ENCODE results near the gene SEPTIN3. TPM values are rescaled to one million over a fixed set of nuclear protein-coding genes. Genes with fewer than 3 reads are reported as not detected.

The SEPTIN3 gene
- total RNA-seq, 4 donors from 2014 or later = 0.76 to 1.2 (median 0.96) TPM

DNA sequence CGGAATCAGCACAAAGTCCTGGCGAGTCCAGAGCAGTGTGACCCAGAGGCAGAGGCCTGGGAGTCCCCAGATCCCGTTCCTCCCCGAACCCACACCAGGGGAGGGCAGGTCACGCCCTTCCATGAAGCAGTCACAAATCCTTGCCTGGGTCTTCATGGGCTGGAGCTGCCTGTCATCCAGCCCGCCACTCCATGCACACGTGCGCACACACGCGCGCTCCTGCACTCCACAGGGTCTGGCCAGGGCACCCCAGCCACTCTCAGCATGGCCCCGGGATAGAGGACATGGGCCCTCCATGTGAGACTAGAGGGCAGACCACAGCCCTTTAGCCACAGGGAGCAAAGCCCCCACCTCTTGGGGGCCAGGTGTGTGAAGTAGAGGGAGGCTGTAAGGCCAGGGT is 36.9 kb upstream of the SEPTIN3 start:
- no peak overlapping the region for H3K4me3 ChIP-seq (ENCODE audit: low read depth, poor library complexity, severe bottlenecking)
- no peak for TF ChIP-seq CTCF (IDR thresholded peaks at IDR 0.05)
- TF ChIP-seq POLR2A (IDR thresholded peaks at IDR 0.05) = no peak
- intact Hi-C loops (cut with DNase I; ENCODE audit: low total_unique reads) = no loop called here
- DNase-seq (ENCODE audit: low spot score in 2 of 2) = no peak
- 94 to 99% methylated on average over 12 of the region's 12 CpGs for WGBS, 2 donors

DNA sequence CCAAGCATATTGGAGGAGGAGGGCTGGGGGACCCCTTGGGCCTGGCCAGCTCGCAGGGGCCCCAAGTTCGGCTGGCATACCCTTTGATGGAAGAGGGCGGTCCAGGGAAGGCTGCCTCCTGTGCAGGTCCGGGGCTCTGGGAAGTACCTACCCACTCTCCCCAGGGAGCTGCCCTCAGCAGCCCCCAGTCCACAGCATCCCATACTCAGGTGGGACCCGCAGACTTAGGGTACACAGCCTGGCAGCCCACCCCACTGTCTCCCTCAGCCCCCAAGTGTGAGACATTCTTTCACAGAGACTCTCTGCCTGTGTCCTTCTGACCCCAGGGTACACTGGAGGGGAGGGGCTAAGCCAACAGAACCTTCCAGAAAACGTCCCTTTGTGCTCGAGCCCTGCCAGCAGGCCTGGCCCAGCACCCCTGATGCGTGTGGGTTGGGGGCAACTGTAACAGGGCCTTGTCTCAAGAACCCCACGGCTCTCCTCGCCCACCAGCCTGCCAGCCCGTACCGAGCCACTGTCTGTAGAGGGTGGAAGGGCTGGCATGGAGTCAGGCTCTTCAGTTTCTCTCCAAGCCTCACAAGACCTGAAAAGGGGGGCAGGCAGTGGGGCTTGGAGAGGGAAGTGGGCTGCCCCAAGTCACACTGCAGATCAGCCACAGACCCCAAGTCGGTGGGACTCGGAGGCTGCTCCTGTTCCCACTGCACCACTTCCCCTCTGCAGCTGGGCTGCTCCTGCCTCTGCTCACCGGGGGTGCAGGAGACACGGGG is 35.6 kb upstream of the SEPTIN3 start:
- TF ChIP-seq POLR2A (IDR thresholded peaks at IDR 0.05) = no peak
- TF ChIP-seq CTCF (IDR thresholded peaks at IDR 0.05) = no peak
- DNase-seq (ENCODE audit: low spot score in 2 of 2) = no peak
- intact Hi-C loops (cut with DNase I; ENCODE audit: low total_unique reads) = no loop called here
- 85 to 88% methylated on average over 13 to 15 of the region's 16 CpGs for WGBS, 2 donors
- H3K4me3 ChIP-seq (ENCODE audit: low read depth, poor library complexity, severe bottlenecking) = no peak overlapping the region

DNA sequence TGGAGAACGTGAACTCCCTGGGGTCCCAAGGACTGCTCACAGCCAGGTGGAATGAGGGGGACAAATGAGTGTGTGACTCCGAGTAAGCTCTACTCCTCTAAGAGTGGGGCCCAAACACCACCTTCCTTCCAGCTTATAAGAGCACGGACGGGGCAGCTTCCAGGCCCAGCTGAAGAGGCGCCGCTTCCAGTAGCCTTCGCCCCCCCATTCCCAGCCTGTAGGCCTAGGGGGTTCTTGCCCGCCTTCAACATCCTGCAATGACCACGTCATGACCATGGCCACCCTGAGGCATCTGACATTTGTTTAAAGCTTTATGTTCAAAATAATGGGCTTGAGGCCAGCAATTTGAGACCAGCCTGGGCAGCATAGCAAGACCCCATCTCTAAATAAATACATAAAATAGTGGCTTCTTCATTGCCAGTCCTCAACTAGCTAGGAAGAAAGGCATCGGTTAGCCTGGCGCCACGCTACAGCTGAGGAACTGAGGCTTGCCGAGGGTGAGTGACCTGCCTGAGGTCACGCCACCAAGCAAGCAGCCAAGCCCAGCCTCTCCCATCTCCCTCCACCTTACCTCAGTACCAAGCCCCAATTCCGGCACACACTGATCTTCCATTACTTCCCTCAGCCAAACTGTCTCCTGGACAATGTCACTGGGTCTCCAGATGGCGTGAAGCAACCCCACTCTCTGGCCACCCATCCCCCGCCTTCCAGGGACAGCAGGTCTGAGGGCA is 34.8 kb upstream of the SEPTIN3 start:
- 94 to 97% methylated on average over 17 of the region's 17 CpGs for WGBS, 2 donors
- TF ChIP-seq CTCF (IDR thresholded peaks at IDR 0.05) = no peak
- no peak for TF ChIP-seq POLR2A (IDR thresholded peaks at IDR 0.05)
- intact Hi-C loops (cut with DNase I; ENCODE audit: low total_unique reads) = no loop called here
- no peak for DNase-seq (ENCODE audit: low spot score in 2 of 2)
- no peak overlapping the region for H3K4me3 ChIP-seq (ENCODE audit: low read depth, poor library complexity, severe bottlenecking)

DNA sequence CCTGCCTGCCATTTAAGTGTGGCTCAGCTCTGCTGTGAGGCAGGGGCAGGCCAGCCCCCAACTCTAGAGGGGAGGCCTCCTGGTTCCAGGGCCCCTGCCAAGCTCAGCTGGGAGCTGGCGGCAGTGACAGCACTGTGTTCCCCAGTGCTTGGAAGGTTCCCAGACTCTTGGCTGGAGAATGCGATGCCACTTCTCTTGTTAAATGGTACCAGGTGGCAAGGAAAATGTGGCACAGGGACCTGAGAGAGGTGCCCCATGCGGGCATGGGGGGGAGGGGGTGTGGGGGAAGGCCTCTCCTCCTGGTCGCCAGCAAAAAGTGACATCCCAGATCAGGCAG is 34.3 kb upstream of the SEPTIN3 start:
- no peak overlapping the region for H3K4me3 ChIP-seq (ENCODE audit: low read depth, poor library complexity, severe bottlenecking)
- intact Hi-C loops (cut with DNase I; ENCODE audit: low total_unique reads) = no loop called here
- DNase-seq (ENCODE audit: low spot score in 2 of 2) = no peak
- TF ChIP-seq POLR2A (IDR thresholded peaks at IDR 0.05) (no peak), CTCF (IDR thresholded peaks at IDR 0.05) (no peak)
- WGBS, 2 donors = 79 to 80% methylated on average over 2 to 4 of the region's 4 CpGs

DNA sequence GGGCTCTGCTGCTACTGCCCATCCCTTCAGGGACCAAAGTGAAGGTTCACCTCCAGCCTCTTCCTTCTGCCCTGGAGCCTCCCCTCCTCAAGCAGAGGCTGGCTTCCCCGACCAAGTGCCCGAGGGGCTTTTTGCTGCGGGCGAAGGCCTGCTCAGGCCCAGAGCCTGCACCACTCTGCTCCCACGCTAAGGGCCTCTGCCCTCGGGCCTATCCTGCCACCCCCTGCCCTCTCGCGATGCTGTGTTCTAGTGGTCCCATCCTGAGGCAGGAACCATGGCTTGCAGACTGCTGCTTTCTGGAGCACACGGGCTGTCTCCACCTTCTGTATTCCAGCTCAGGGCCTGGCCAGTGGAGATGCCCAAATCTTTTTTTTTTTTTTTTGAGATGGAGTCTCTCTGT is 33.7 kb upstream of the SEPTIN3 start:
- intact Hi-C loops (cut with DNase I; ENCODE audit: low total_unique reads) = no loop called here
- TF ChIP-seq CTCF (IDR thresholded peaks at IDR 0.05) (no peak), POLR2A (IDR thresholded peaks at IDR 0.05) (no peak)
- no peak for DNase-seq (ENCODE audit: low spot score in 2 of 2)
- 91 to 93% methylated on average over 9 of the region's 9 CpGs for WGBS, 2 donors
- no peak overlapping the region for H3K4me3 ChIP-seq (ENCODE audit: low read depth, poor library complexity, severe bottlenecking)
